Vagina (tissue), 2 donors: Measurements from ENCODE around the gene B3GAT2.
A peak's percentile ranks its signal among the peaks of the same experiment; 100 is the strongest.

ENCODE experiments used
- CTCF ChIP-seq, 3 experiments: fragments of 450-650 bp in 2 of 3; fragments of 200-600 bp in 1 of 3; sonication (generic) in 1 of 3; IDR thresholded peaks; one replicate each; pipeline ENCODE4 v1.5.1; 2017 to 2019; ENCODE audit warnings: antibody characterized with exemption in 3 of 3, mild to moderate bottlenecking in 2 of 3, moderate library complexity in 2 of 3
- POLR2A ChIP-seq, 2 donors: fragments of 450-650 bp; IDR thresholded peaks; one replicate each; pipeline ENCODE4 v1.6.1; 2017; ENCODE audit warnings: antibody characterized with exemption in 2 of 2, mild to moderate bottlenecking in 2 of 2, moderate library complexity in 2 of 2

- TF ChIP-seq CTCF (IDR thresholded peaks at IDR 0.05) (peak; percentile 77 to 88 (median 85)), POLR2A (IDR thresholded peaks at IDR 0.05) (no peak)
These were observed 72.5 kb downstream of the B3GAT2 start for GRCh38 chr6:70884074-70884983.
